ENCODE results near the gene C21orf58.

- TF ChIP-seq CTCF (IDR thresholded peaks at IDR 0.05), result no peak
- no peak for TF ChIP-seq CREB1 (CRISPR knock-in tag; IDR thresholded peaks at IDR 0.05)
- no peak for TF ChIP-seq ETV6 (CRISPR knock-in tag; IDR thresholded peaks at IDR 0.05)
- no peak for TF ChIP-seq MAX (CRISPR knock-in tag; IDR thresholded peaks at IDR 0.05)
- TF ChIP-seq SP1 (CRISPR knock-in tag; conservative IDR thresholded peaks at IDR 0.05), result no peak
- TF ChIP-seq ELF4 (CRISPR knock-in tag; IDR thresholded peaks at IDR 0.05; ENCODE audit: low read depth), result no peak
- TF ChIP-seq USF1 (CRISPR knock-in tag; IDR thresholded peaks at IDR 0.05), result no peak
- no peak for TF ChIP-seq IRF2 (CRISPR knock-in tag; IDR thresholded peaks at IDR 0.05; ENCODE audit: borderline replicate concordance, low read depth)
- no peak for TF ChIP-seq ZNF121 (CRISPR knock-in tag; IDR thresholded peaks at IDR 0.05)
- no peak for TF ChIP-seq ZNF416 (CRISPR knock-in tag; IDR thresholded peaks at IDR 0.05)
- TF ChIP-seq ATF6 (CRISPR knock-in tag; IDR thresholded peaks at IDR 0.05), result no peak
- no peak for TF ChIP-seq NFE2L1 (CRISPR knock-in tag; IDR thresholded peaks at IDR 0.05)
- TF ChIP-seq ZNF512 (CRISPR knock-in tag; IDR thresholded peaks at IDR 0.05; ENCODE audit: borderline replicate concordance), result no peak
Observed at GRCh38 chr21:46366966-46367365, 43.3 kb upstream of the C21orf58 start.
